GM18520 (cell line): ENCODE results near the gene ATP8A2.
"Not testable (repeated sequence)": the region's sequence is repeated elsewhere in the genome, so short reads cannot be mapped to it uniquely, and the experiment has no call there.

Source experiments
- ATAC-seq: cut with Tn5 transposase; IDR thresholded peaks from one replicate; pipeline ENCODE4 v1.9.1; 2021; ENCODE audit not compliant: unreplicated experiment

The ATP8A2 gene

DNA sequence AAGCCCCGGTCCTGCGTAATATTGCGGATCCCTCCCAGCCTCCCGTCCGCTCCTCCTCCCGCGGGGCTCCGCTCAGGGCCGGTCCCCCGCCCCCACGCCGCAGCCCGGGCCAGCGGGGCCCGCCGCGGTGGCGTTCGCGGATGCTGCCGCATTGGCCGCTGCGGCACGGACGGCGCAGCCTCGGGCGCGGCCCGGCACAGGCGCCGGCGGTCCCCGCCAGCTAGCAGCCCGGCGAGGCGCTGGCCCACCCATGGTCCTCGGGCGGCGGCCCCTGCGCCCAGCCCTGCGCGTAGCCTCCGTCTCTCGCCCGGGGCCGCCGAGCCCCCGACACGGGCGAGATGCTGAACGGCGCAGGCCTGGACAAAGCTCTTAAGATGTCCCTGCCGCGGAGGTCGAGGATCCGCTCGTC lies at the start of gene ATP8A2:
Gene ATP8A2, plus strand, starts transcription at position 100 of the 409 bp plus-strand sequence. Its CDS starts 239 bp downstream, at position 339.
- no peak for ATAC-seq

DNA sequence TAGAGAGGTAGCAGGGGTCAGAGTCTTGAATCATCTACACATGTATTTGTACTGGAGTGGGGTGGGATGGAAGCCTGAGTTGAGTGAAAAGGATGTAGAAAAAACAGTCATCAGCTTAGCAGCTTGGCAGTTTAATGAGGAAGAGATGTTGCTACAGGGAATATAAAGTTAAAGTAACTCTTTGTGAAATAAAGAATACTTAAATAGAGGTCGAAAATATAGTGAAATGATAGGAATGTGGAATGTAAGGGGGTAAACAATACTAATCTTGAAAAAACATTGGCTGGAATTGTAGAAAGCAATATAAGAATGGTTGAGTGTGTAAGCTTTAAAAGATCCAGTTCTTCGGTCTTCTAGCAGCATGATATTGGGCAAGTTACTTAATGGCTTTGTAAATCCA lies 47.7 kb upstream of the ATP8A2 start:
- ATAC-seq: no peak

DNA sequence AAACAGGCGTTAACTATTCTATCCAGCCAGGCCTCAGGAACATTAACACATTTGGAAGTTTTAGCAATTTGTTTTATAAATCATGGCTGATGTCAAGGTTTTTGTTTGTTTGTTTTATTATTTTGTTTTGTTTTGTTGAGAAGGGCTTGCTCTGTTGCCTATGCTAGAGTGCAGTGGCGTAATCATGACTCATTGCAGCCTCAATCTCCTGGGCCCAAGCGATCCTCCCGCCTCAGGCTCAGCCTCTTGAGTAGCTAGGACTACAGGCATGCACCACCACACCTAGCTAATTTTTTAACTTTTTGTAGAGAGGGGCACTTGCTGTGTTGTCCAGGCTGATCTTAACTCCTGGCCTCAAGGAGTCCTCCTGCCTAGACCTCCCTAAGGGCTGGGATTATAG lies 42.1 kb upstream of the ATP8A2 start:
- no peak for ATAC-seq

DNA sequence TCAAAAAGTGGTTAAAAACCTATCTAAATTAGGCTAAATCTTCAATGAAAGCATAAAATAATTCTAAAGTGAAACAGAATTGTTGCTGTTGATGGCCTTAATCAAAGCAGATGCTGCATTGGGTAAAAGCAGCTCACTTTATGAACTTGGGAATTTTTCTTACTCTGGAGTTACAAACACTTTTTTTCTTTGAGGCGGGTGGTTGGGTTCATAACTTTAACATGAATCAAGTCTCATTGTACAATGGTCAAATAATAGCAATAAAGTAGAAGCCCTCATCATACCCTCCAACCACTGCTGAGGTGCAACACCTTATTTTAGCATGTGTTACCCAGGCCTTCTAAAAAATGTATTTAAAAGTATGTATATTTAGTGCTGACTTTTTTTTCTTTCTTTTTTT lies 41.2 kb upstream of the ATP8A2 start:
- ATAC-seq: no peak

DNA sequence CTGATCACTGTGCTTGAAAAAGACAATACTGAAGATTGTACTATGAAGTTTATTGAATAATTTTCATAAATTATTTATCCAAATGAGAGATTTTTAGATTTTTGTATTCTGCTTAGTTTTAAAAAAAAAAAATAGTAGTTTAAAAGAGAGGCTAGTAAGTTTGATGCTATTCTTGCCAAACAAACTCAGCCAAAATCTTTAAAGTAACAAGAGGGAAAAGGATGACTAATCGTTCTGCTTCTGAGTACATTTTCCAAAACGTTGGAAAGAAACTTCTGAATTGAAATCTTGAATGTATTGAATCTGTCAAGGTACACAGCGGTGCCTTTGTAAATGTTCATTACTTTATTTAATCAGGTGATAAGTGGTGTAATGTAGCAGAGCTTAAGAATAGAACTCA lies 35.9 kb upstream of the ATP8A2 start:
- no peak for ATAC-seq

DNA sequence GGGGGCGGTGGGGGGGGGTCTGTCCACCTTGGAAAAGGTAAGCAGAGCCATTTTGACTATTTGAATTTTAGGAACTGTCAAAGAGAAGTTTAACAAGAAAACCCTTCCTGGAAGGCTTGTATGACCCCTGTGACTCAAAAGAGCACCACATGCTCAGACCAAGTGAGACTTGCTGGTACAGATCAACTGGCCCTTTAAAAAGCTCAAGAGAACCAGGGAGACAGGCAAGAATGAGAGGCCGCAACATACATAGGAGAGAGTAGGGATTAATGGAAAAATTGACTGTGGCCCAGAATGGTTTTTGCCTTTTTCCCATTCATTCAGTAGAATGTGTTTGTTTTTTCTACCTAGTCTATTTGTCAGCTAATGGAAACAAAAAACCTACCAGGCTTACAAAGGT lies 26.2 kb upstream of the ATP8A2 start:
- no peak for ATAC-seq

DNA sequence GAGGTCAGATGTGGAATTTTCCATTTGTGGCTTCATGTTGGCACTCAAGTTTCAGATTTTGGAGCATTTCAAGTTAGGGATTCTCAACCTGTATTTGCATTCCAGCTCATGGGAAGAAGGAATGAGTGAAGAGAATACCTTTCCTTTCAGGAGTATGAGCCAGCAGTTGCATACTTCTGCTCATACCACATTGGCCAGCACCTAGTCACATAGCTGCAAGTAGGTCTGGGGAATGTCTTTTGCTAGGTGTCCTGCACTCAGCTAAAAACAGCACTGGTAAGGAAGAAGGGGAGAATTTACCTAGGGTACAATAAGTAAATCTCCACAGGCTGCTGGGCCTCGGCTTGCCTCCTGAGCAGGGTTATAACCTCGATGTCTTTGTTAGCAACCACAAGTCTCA lies 24.6 kb upstream of the ATP8A2 start:
- ATAC-seq: no peak

DNA sequence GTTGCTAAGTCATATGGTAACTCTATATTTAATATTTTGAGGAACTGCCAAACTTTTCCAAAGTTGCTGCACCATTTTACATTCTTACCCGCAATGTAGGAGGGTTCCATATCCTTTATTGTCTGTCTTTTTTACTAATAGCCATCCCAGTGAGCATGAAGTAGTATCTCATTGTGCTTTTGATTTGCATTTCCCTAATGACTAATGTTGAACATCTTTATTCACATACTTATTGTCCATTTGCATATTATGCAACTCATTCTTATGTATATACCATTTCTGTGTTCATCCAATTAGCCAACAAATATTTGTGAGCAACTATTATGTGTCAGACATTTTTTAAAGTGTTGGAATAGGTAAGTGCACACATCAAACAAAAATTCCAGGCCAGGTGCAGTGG lies 20.4 kb upstream of the ATP8A2 start:
- no peak for ATAC-seq

DNA sequence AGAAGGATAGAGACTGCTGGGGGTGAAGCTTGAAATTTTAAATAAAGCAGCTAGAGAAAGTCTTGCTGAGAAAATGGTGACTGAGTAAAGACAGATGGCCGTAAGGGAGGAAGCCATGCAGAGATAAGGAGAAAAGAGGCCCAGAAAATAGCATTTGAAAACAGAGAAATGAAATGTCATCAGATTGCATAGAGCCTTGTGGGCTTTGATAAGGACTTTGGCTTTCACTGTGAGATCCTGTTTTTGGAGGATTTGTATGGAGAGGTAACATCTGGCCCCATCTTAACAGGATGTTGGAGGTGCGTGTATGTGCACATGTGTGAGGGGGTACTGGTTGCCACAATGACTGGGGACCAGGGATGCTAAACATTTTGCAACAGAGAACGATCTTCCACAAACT lies 19.5 kb upstream of the ATP8A2 start:
- no peak for ATAC-seq

DNA sequence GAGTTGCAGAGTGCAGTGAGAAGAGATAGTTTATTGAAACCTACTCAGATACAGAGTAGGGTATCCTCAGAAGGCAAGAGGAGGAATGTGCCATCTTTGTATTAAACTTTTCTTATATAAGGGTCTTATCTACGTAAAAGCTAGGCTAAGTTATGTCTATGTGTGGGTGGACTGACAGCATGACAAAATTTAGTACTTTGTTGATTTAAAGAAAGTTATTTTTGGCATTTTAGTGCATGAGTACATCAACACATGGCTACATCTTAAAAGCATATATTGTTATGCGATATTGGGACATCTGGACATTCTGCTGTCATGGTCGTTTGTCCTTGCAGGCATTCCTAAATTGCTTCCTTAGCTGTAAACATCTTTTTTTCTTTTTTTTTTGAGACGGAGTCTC lies 19.0 kb upstream of the ATP8A2 start:
- ATAC-seq: no peak

DNA sequence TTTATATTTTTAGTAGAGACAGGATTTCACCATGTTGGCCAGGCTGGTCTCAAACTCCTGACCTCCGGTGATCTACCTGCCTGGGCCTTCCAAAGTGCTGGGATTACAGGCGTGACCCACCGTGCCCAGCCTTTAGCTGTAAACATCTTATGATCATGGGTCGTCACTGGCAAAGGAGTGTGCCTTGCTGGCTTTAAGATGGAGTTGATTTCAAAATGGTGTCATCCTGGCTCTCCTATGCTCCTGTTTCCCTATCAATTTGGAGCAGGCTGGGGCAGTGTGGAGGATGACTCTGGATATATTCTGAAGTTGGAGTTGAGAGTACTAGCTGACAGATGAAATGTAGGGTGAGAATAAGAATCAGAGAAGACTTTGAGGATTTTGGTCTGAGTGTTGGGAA lies 18.4 kb upstream of the ATP8A2 start:
- ATAC-seq: no peak

DNA sequence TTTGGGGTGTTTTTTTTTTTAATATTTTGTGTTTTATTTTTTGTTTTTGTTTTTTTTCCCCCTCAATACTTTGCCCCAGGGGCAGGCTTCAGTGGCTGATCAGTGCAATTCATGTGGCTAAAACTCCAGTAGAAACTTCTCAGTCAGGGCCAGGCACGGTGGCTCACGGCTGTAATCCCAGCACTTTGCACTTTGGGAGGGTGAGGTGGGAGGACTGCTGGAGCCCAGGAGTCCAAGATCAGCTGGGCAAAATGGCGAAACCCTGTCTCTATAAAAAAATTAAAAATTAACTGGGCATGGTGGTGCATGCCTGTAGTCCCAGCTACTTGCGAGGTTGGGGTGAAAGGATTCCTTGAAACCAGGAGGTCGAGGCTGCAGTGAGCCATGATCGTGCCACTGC lies 17.4 kb upstream of the ATP8A2 start:
- no peak for ATAC-seq

DNA sequence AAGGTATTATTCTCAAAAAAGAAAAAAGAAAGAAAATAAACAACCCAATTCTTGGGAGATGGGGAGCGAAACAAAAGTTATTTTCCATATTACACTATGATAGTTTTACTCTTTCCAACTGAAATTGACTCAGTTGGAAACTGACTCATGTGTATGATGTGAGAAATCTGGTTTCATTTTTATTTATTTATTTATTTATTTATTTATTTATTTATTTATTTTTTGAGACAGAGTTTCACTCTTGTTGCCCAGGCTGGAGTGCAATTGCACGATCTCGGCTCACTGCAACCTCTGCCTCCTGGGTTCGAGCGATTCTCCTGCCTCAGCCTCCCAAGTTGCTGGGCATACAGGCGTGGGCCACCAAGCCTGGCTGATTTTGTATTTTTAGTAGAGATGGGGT lies 11.3 kb upstream of the ATP8A2 start:
- ATAC-seq: not testable (repeated sequence)

DNA sequence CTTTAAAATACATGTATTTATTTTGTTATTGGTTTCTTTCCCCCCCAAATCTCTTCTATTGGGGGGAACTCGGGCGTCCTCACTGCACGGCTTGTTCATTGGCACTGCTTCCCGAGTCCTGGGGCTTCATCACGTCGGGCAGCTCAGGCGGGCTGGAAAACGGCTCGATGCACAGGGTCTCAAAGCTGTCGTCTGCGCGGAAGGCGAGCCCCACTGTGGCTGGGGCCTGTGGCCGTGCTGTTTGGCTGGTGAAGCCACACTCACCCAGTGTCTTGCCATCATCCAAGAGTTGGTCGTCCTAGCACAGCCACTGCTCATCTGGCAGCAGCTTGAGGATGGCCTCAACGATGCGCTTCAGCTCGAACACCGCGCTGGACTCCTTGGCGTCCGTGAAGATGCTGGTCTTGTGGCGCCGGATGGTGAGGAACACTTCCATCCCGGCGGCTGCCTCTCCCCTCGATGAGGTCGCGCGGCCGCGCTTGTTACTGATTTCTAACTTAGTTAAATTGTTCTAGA lies 6.0 kb upstream of the ATP8A2 start:
- no peak for ATAC-seq

DNA sequence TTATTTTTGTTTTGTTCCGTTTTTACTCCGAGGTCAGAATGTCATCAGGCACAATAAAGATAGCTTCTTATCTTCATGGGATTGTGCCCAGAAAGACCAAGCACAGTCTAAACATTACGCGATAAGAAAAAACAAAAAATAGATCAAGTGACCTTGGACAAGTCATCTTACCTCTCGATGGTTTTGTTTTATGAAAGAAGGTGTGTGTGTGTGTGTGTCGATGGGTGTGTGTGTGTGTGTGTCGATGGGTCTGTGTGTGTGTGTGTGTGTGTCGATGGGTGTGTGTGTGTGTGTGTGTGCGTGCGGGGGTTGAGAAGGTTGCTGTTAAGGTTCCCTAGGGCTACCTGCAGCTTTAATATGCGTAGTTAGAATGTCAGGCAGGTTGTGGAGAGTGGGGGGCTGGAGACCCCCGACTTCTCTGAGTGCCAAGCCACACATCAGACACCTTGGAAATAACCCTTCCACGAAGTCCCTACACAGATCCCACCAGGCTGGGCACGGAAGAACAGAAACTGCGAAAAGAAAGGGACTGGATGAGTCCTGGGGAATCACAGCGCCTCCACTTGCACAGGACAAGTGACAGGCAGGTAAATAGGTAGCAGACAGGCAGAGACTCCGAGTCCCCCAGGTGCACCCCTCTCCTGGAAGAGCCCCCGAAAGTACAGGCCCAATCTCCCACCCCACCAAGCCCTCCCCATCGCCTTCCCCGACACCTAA lies 458 bp upstream of the ATP8A2 start:
- ATAC-seq: no peak

DNA sequence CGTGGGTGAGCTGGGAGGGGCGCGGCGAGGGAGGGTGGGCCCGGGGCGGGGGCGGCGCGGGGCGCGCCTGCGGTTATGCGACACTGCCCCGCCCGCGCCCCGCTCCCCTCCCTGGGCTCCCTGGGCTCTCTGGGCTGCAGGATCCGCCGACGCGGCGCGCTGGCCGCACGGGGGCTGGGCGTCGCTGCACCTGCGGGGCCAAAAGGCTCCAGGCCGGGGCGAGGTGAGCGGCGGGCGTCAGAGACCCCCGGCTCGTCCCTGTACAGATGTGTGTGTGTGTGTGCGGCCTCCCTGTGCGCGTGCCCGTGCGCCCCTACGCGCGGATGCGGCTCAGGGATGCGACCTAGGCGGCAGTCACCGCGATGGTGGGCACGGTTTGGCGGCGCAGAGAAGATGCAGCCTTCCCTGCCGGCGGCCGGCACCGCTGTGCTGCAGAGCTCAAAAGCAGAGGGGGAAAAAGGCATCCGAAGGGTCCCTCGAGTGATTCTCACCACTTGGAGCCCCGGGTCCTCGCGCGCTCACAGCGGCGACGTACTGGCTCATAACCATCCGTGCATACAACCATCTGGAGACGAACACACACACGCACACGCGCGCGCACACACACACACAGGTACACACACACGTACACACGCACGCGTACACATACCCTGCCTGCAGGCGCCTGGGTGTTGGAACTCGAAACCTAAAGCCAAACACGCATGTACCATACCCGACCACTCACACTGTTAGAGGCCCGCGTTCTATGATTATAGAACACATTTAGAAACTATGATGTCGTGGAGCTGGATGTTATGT lies 709 bp downstream of the ATP8A2 start:
- ATAC-seq: no peak

DNA sequence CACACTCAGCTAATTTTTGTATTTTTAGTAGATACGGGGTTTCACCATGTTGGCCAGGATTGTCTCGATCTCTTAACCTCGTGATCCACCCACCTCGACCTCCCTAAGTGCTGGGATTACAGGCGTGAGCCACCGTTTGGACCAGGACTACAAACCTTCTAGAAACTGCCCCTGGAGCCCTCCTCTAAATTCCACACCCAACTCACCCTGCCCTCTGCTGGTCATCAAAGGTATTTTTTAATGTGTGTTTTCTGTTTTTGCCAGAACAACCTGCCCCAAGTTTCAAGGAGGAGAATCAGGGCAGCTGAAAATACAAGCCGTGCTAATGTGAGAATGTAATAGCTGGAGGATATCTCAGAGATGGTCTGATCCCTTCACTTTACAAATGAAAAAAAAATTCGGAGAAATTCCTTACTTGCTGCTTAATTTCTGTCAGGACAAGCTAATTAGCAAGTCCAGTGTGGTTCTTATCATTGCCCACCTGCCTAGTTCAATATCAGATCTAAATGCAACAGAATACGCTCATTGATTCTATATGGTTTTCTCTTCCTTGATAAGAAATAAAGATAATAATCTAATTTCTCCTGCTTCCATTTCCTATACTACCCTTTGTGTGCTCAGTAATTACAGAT lies 4.1 kb downstream of the ATP8A2 start:
- no peak for ATAC-seq

DNA sequence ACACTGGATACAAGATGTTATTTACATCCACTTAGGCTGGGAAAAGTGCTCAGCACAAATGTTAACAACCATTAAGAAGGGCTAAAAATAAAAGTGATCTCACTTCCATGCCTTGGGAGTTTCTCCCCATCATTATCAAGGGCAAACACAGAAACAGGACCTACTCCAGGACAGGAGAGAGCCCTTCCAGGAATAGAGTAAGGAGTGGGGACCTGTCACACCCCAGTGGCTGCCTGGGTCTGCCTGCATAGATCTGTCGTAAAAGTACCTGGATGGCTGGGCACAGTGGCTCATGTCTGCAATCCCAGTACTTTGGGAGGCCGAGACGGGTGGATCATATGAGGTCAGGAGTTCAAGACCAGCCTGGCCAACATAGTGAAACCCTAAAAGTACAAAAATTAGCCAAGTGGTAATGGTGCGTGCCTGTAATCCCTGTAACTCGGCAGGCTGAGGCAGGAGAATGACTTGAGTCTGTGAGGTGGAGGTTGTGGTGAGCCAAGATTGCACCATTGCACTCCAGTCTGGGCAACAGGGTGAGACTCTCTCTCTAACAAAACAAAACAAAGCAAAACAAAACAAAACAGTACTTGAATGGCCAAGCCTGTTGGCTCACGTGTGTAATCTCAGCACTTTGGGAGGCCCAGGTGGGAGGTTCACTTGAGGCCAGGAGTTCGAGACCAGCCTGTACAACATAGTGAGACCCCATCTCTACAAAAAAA lies 5.6 kb downstream of the ATP8A2 start:
- ATAC-seq: no peak

DNA sequence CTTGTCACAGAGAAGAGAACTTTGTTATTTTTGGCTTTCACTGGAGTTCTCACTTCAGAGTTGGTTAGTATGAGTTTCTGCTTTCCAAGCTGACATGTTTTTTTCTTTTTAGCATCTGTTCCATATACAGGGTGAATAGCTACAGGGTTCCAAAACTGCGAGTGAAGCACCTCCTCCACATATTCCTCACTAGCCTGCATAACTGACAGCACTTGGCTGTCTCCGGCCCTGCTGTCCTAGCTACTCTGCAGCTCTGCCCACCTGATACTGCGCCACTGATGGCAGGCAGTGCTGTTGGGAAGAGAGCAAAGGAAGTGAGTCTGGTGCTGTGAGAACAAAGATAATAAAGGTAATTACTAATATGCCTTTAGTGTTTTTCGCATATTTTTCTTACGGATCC lies 6.8 kb downstream of the ATP8A2 start:
- no peak for ATAC-seq

DNA sequence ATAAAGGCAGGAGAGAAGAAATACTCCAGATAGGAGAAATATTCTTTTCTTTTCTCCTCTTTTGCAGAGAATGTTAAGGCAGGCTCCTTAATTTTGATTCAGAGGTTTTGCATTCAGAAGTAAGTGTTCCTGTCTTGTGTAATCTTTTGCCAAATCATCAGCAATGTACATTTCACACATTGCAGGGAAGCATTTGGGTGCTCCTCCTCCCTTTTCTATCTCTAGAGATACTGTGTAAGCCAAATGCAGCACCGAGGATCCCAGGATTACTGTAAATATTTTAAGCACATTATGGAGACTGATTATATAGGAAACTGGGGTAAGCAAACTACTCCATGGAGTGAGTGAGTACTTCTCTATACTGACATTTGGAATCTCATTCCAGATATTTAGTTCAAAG lies 7.2 kb downstream of the ATP8A2 start:
- no peak for ATAC-seq

DNA sequence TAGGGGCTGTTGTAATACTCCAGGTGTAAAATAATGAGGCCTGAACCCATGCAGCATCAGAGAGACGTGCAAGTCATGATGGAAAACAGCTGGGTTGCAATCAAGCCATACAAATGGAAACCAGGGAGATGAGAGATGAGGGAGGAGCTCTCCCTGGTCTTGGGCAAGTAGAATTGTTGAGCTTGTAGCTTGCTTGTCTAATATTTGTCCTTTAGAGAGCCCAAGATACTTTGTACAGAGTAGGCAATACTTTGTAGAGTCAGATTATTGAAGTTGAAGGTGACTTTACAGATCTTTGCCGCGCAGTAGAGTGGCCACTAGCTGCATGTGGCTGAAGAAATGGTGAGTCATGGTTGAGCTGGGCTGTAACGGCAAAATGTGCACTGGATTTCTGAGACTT lies 8.3 kb downstream of the ATP8A2 start:
- no peak for ATAC-seq
